GM18868 (cell line): Measurements from ENCODE around the gene SCN2A.
"Not testable (repeated sequence)": the region's sequence is repeated elsewhere in the genome, so short reads cannot be mapped to it uniquely, and the experiment has no call there.

Experiments
- ATAC-seq: cut with Tn5 transposase; IDR thresholded peaks from one replicate; pipeline ENCODE4 v1.9.1; 2021; ENCODE audit warnings: mild to moderate bottlenecking, moderate library complexity; ENCODE audit not compliant: unreplicated experiment

Gene SCN2A

GRCh38 chr2:165312999-165313398, 73.8 kb downstream of the SCN2A start:
- no peak for ATAC-seq

GRCh38 chr2:165313509-165313908, 74.3 kb downstream of the SCN2A start:
- no peak for ATAC-seq

- peak; percentile 54 for ATAC-seq
Measured at GRCh38 chr2:165328272-165328671, 89.1 kb downstream of the SCN2A start.

- not testable (repeated sequence) for ATAC-seq
Measured at GRCh38 chr2:165344276-165344675, 105.1 kb downstream of the SCN2A start.

- ATAC-seq: no peak
Measured at GRCh38 chr2:165348441-165348840, 109.2 kb downstream of the SCN2A start.

GRCh38 chr2:165349181-165349580, 110.0 kb downstream of the SCN2A start:
- no peak for ATAC-seq

- ATAC-seq: peak; percentile 96
Measured at GRCh38 chr2:165357758-165358157, 118.5 kb downstream of the SCN2A start.

GRCh38 chr2:165361514-165361913, 122.3 kb downstream of the SCN2A start:
- ATAC-seq: no peak

GRCh38 chr2:165369131-165369897, 130.1 kb downstream of the SCN2A start:
- no peak for ATAC-seq

- ATAC-seq: no peak
Measured at GRCh38 chr2:165369898-165370296, 130.7 kb downstream of the SCN2A start.

GRCh38 chr2:165371356-165371755, 132.1 kb downstream of the SCN2A start:
- ATAC-seq: no peak

GRCh38 chr2:165373278-165374010, 134.2 kb downstream of the SCN2A start:
- no peak for ATAC-seq

- no peak for ATAC-seq
Measured at GRCh38 chr2:165376571-165376975, 137.4 kb downstream of the SCN2A start.

GRCh38 chr2:165382362-165382761, 143.1 kb downstream of the SCN2A start:
- ATAC-seq: no peak

- no peak for ATAC-seq
Measured at GRCh38 chr2:165390875-165391274, 151.7 kb downstream of the SCN2A start.

- ATAC-seq: no peak
Measured at GRCh38 chr2:165391791-165392190, 152.6 kb downstream of the SCN2A start.

GRCh38 chr2:165398603-165399002, 159.4 kb downstream of the SCN2A start:
- ATAC-seq: not testable (repeated sequence)

- peak; percentile 71 for ATAC-seq
Measured at GRCh38 chr2:165401285-165401852, 162.2 kb downstream of the SCN2A start.

GRCh38 chr2:165402162-165402561, 162.9 kb downstream of the SCN2A start:
- no peak for ATAC-seq

- ATAC-seq: no peak
Measured at GRCh38 chr2:165406173-165406572, 167.0 kb downstream of the SCN2A start.

GRCh38 chr2:165407466-165407865, 168.3 kb downstream of the SCN2A start:
- no peak for ATAC-seq

GRCh38 chr2:165408186-165408585, 169.0 kb downstream of the SCN2A start:
- ATAC-seq: no peak
